Trophoblast cell (in vitro differentiated cells and primary cell): ENCODE data around the gene CMKLR1.

Source experiments
- DNase-seq, 2 donors: peaks; one replicate each; pipeline ENCODE4 v3.0.0-alpha.2; 2016
- H2AFZ ChIP-seq: 2 replicates; pipeline ENCODE4 v1.6.1; 2013; ENCODE audit warnings: low read length, moderate library complexity, mild to moderate bottlenecking; ENCODE audit not compliant: insufficient read depth, poor library complexity
- H2AK5ac ChIP-seq: 2 replicates; pipeline ENCODE4 v1.6.1; 2013; ENCODE audit warnings: mild to moderate bottlenecking, low read length
- H2BK120ac ChIP-seq: 2 replicates; pipeline ENCODE4 v1.6.1; 2013; ENCODE audit warnings: low read length, mild to moderate bottlenecking, moderate library complexity; ENCODE audit not compliant: insufficient read depth, poor library complexity
- H2BK12ac ChIP-seq: 2 replicates; pipeline ENCODE4 v1.6.1; 2013; ENCODE audit warnings: mild to moderate bottlenecking, low read length, moderate library complexity
- H2BK5ac ChIP-seq: 2 replicates; pipeline ENCODE4 v1.6.1; 2013; ENCODE audit warnings: low read length, low read depth, moderate library complexity, mild to moderate bottlenecking; ENCODE audit not compliant: poor library complexity
- H3K14ac ChIP-seq: 2 replicates; pipeline ENCODE4 v1.6.1; 2013; ENCODE audit warnings: mild to moderate bottlenecking, low read length
- H3K18ac ChIP-seq: 2 replicates; pipeline ENCODE4 v1.6.1; 2013; ENCODE audit warnings: mild to moderate bottlenecking, low read length
- H3K23ac ChIP-seq: 2 replicates; pipeline ENCODE4 v1.6.1; 2013; ENCODE audit warnings: low read length
- H3K27ac ChIP-seq: 2 replicates; pipeline ENCODE4 v1.5.1; 2013; ENCODE audit warnings: low read depth, mild to moderate bottlenecking, inconsistent platforms, low read length, moderate library complexity
- H3K27me3 ChIP-seq: 2 replicates; pipeline ENCODE4 v1.6.1; 2013; ENCODE audit warnings: inconsistent platforms, mild to moderate bottlenecking, low read length, moderate library complexity; ENCODE audit not compliant: insufficient read depth
- H3K36me3 ChIP-seq, 2 experiments: 1 replicate in 1 of 2; 2 replicates in 1 of 2; pipeline ENCODE4 v1.6.1; 2013; ENCODE audit warnings: low read length in 2 of 2, mild to moderate bottlenecking in 2 of 2, moderate library complexity in 1 of 2; ENCODE audit not compliant: insufficient read depth in 2 of 2, control insufficient read depth in 1 of 2
- H3K4ac ChIP-seq: 2 replicates; pipeline ENCODE4 v1.6.1; 2013; ENCODE audit warnings: low read depth, mild to moderate bottlenecking, low read length, moderate library complexity
- H3K4me1 ChIP-seq, 2 experiments: 1 replicate in 1 of 2; 2 replicates in 1 of 2; pipeline ENCODE4 v1.6.1; 2013; ENCODE audit warnings: low read length in 2 of 2, mild to moderate bottlenecking in 2 of 2, moderate library complexity in 1 of 2; ENCODE audit not compliant: insufficient read depth in 2 of 2, control insufficient read depth in 1 of 2
- H3K4me2 ChIP-seq: 2 replicates; pipeline ENCODE4 v1.6.1; 2013; ENCODE audit warnings: inconsistent platforms, mild to moderate bottlenecking, low read length, moderate library complexity
- H3K4me3 ChIP-seq: 2 replicates; pipeline ENCODE4 v1.5.1; 2013; ENCODE audit warnings: mild to moderate bottlenecking, low read depth, low read length, inconsistent platforms
- H3K79me1 ChIP-seq: one replicate; pipeline ENCODE4 v1.6.1; 2013; ENCODE audit warnings: low read length
- H3K79me2 ChIP-seq: 2 replicates; pipeline ENCODE4 v1.6.1; 2013; ENCODE audit warnings: low read length, mild to moderate bottlenecking; ENCODE audit not compliant: control insufficient read depth, insufficient read depth, poor library complexity
- H3K9ac ChIP-seq: 2 replicates; pipeline ENCODE4 v1.6.1; 2013; ENCODE audit warnings: mild to moderate bottlenecking, low read length
- H3K9me3 ChIP-seq: 2 replicates; pipeline ENCODE4 v1.6.1; 2013; ENCODE audit warnings: low read depth, mild to moderate bottlenecking, control low read depth, inconsistent platforms, low read length; ENCODE audit not compliant: insufficient read depth
- H4K12ac ChIP-seq: 2 replicates; pipeline ENCODE4 v1.6.1; 2013; ENCODE audit warnings: low read depth, mild to moderate bottlenecking, low read length, moderate library complexity
- H4K8ac ChIP-seq: 2 replicates; pipeline ENCODE4 v1.6.1; 2013; ENCODE audit warnings: low read depth, mild to moderate bottlenecking, low read length, moderate library complexity
- H4K91ac ChIP-seq: one replicate; pipeline ENCODE4 v1.6.1; 2013; ENCODE audit warnings: low read depth, mild to moderate bottlenecking, low read length, moderate library complexity
- WGBS: extraction: QIAGEN DNeasy Blood & Tissue Kit; methylation state at CpG from one replicate; pipeline ENCODE4 v1.1.7; 2013; ENCODE audit warnings: missing lambda C conversion rate; ENCODE audit not compliant: insufficient read length, insufficient coverage; ENCODE audit errors: extremely low coverage; 5-methylcytosine and 5-hydroxymethylcytosine counted together

CMKLR1 gene

GRCh38 chr12:108316176-108317086 lies 22.7 kb downstream of the CMKLR1 start:
- H3K9me3 ChIP-seq: no peaks in the 10 kb centered on the region
- H3K4ac ChIP-seq: no peak overlapping the region
- H3K36me3 ChIP-seq: no peaks in the 10 kb centered on the region
- H4K91ac ChIP-seq: no peak overlapping the region
- H2BK120ac ChIP-seq: no peak overlapping the region
- no peak overlapping the region for H3K14ac ChIP-seq
- no peak overlapping the region for H3K23ac ChIP-seq
- no peak overlapping the region for H2AK5ac ChIP-seq
- H4K8ac ChIP-seq: no peak overlapping the region
- H3K79me2 ChIP-seq: no peaks in the 10 kb centered on the region
- no peaks in the 10 kb centered on the region for H3K27me3 ChIP-seq
- no peak overlapping the region for H2BK5ac ChIP-seq
- no peak overlapping the region for H2BK12ac ChIP-seq
- peaks cover 19 to 28% of the 10 kb centered on the region in 2 experiments for H3K4me1 ChIP-seq
- no peak for DNase-seq
- H3K27ac ChIP-seq: no peak overlapping the region
- H3K4me3 ChIP-seq: no peak overlapping the region
- H2AFZ ChIP-seq: no peak overlapping the region
- WGBS: no CpG with 5 or more reads among the region's 12 CpGs
- no peak overlapping the region for H3K9ac ChIP-seq
- H3K79me1 ChIP-seq: no peaks in the 10 kb centered on the region
- H3K18ac ChIP-seq: no peak overlapping the region
- no peak overlapping the region for H4K12ac ChIP-seq
- no peak overlapping the region for H3K4me2 ChIP-seq

GRCh38 chr12:108315486-108316105 lies 23.5 kb downstream of the CMKLR1 start:
- no peak overlapping the region for H3K14ac ChIP-seq
- H3K9ac ChIP-seq: no peak overlapping the region
- H3K23ac ChIP-seq: no peak overlapping the region
- H3K79me1 ChIP-seq: no peaks in the 10 kb centered on the region
- H2AFZ ChIP-seq: no peak overlapping the region
- H2BK12ac ChIP-seq: no peak overlapping the region
- H3K9me3 ChIP-seq: no peaks in the 10 kb centered on the region
- H4K91ac ChIP-seq: no peak overlapping the region
- no peak overlapping the region for H2BK5ac ChIP-seq
- no peak overlapping the region for H2AK5ac ChIP-seq
- H4K12ac ChIP-seq: no peak overlapping the region
- no peaks in the 10 kb centered on the region for H3K27me3 ChIP-seq
- WGBS: no CpG with 5 or more reads among the region's 4 CpGs
- H3K4me2 ChIP-seq: no peak overlapping the region
- no peak overlapping the region for H4K8ac ChIP-seq
- H3K18ac ChIP-seq: no peak overlapping the region
- DNase-seq: no peak
- H3K4me1 ChIP-seq: peaks cover 19 to 28% of the 10 kb centered on the region in 2 experiments
- no peak overlapping the region for H3K4me3 ChIP-seq
- H3K4ac ChIP-seq: no peak overlapping the region
- H3K36me3 ChIP-seq: no peaks in the 10 kb centered on the region
- no peaks in the 10 kb centered on the region for H3K79me2 ChIP-seq
- H2BK120ac ChIP-seq: no peak overlapping the region
- no peak overlapping the region for H3K27ac ChIP-seq

DNA sequence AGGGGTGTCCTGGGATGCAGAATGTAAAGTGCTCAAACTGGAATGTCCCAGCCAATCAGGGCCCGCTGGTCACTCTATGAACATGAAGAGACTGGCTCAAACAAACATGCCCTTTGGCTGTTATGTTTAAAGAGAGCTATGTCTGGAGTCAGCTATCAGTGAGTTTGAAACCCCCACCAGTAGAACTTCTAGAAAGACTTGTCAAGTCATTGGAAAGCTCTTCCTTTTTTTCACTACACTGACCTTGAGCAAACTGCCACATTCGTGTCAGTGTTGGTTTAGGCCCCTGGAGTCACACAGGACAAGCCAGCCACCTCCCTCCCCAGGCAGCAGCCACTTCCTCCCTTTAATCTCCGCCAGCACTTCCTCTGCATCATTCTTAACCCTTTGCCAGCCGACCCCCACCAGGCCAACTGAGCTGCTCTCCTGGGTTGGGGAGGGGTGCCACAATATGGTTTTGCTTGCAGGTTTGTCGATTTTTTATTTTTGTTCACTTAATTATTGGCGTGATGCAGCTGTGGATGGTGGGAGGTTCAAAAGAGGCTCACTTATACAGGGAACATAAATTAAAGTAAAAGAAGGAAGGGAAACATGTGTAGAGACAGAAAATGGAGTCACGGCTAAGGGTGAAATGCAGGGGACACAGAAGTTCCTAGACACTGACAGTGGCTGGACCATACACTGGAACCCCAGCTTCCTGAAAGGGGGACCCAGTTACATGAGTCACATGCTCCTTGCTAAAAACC lies 25.3 kb downstream of the CMKLR1 start:
- Histone ChIP-seq H3K4me1 (peaks cover 19 to 28% of the 10 kb centered on the region in 2 experiments), H3K79me2 (no peaks in the 10 kb centered on the region), H2BK12ac (peak overlapping the region; percentile 30), H3K27me3 (no peaks in the 10 kb centered on the region), H2BK5ac (no peak overlapping the region), H3K4me3 (no peak overlapping the region), H3K23ac (no peak overlapping the region), H2BK120ac (no peak overlapping the region), H4K8ac (no peak overlapping the region), H3K4me2 (no peak overlapping the region), H2AK5ac (no peak overlapping the region), H3K18ac (no peak overlapping the region), H3K27ac (no peak overlapping the region), H3K79me1 (no peaks in the 10 kb centered on the region), H3K36me3 (no peaks in the 10 kb centered on the region), H3K9me3 (no peaks in the 10 kb centered on the region), H3K4ac (no peak overlapping the region), H4K91ac (no peak overlapping the region), H4K12ac (no peak overlapping the region), H2AFZ (no peak overlapping the region), H3K14ac (no peak overlapping the region), H3K9ac (no peak overlapping the region)
- peak in 1 of 2 donors; percentile 36 for DNase-seq
- no CpG with 5 or more reads among the region's 7 CpGs for WGBS

DNA sequence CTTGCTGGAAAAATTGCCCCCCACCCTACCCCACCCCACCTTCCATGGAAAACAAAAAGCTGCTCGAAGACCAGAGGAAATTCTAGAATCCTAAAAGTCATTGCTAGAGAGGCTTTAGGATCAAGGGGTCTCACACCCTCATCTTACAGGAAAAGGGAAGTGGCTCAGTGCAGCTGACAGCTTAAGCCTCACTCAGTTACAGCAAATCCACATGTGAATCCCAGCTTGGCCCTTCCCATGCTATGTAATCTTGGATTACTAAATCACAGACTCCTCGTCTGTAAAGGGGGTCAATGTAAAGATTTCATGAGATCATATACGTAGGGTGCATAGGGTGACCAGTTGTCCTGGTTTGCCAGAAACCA lies 25.9 kb downstream of the CMKLR1 start:
- H2AFZ ChIP-seq: no peak overlapping the region
- H2AK5ac ChIP-seq: no peak overlapping the region
- H2BK120ac ChIP-seq: no peak overlapping the region
- no peak overlapping the region for H4K12ac ChIP-seq
- no peaks in the 10 kb centered on the region for H3K36me3 ChIP-seq
- peak in 1 of 2 donors; percentile 14 for DNase-seq
- H2BK5ac ChIP-seq: no peak overlapping the region
- peak overlapping the region; percentile 5 for H3K27ac ChIP-seq
- no peak overlapping the region for H3K4me2 ChIP-seq
- H3K23ac ChIP-seq: no peak overlapping the region
- peak overlapping the region; percentile 8 for H2BK12ac ChIP-seq
- H3K9me3 ChIP-seq: no peaks in the 10 kb centered on the region
- no peaks in the 10 kb centered on the region for H3K27me3 ChIP-seq
- no CpG with 5 or more reads among the region's 3 CpGs for WGBS
- no peak overlapping the region for H3K9ac ChIP-seq
- no peak overlapping the region for H3K4ac ChIP-seq
- H3K4me3 ChIP-seq: no peak overlapping the region
- no peak overlapping the region for H3K14ac ChIP-seq
- no peaks in the 10 kb centered on the region for H3K79me2 ChIP-seq
- H4K91ac ChIP-seq: peak overlapping the region; percentile 23
- peaks cover 19 to 28% of the 10 kb centered on the region in 2 experiments for H3K4me1 ChIP-seq
- peak overlapping the region; percentile 10 for H4K8ac ChIP-seq
- H3K18ac ChIP-seq: no peak overlapping the region
- no peaks in the 10 kb centered on the region for H3K79me1 ChIP-seq
